HEK293 (cell line): Measurements from ENCODE around the gene CAPN10.

Experiments
- TCF7L2 ChIP-seq: IDR thresholded peaks from 2 replicates; pipeline ENCODE4 v1.6.1; 2011; ENCODE audit warnings: low read depth, mild to moderate bottlenecking, inconsistent platforms, low read length, moderate library complexity, borderline replicate concordance
- YY1 ChIP-seq: fragments of 450-650 bp; formaldehyde crosslinking; IDR thresholded peaks from 2 replicates; pipeline ENCODE4 v1.5.1; 2018; ENCODE audit warnings: missing biosample characterization, missing genetic modification characterization
- ZBTB8A ChIP-seq: fragments of 450-650 bp; formaldehyde crosslinking; IDR thresholded peaks from 2 replicates; pipeline ENCODE4 v1.5.1; 2016; ENCODE audit warnings: missing biosample characterization, missing genetic modification characterization
- ZEB2 ChIP-seq: fragments of 450-650 bp; formaldehyde crosslinking; IDR thresholded peaks from 2 replicates; pipeline ENCODE4 v1.5.1; 2016; ENCODE audit warnings: missing biosample characterization, missing genetic modification characterization
- ZNF138 ChIP-seq: fragments of 450-650 bp; formaldehyde crosslinking; IDR thresholded peaks from 2 replicates; pipeline ENCODE4 v1.5.1; 2016; ENCODE audit warnings: missing biosample characterization, missing genetic modification characterization, borderline replicate concordance
- ZNF239 ChIP-seq: fragments of 450-650 bp; formaldehyde crosslinking; IDR thresholded peaks from 2 replicates; pipeline ENCODE4 v1.5.1; 2016; ENCODE audit warnings: missing biosample characterization, missing genetic modification characterization
- ZNF341 ChIP-seq: fragments of 450-650 bp; formaldehyde crosslinking; IDR thresholded peaks from 2 replicates; pipeline ENCODE4; 2016; ENCODE audit warnings: low read depth, missing biosample characterization, missing genetic modification characterization
- ZNF658 ChIP-seq: fragments of 450-650 bp; formaldehyde crosslinking; IDR thresholded peaks from 2 replicates; pipeline ENCODE4; 2016; ENCODE audit warnings: missing biosample characterization, missing genetic modification characterization
- ZNF76 ChIP-seq: fragments of 450-650 bp; formaldehyde crosslinking; IDR thresholded peaks from 2 replicates; pipeline ENCODE4; 2016; ENCODE audit warnings: low read depth, missing biosample characterization, missing genetic modification characterization, borderline replicate concordance
- TF ChIP-seq, protein P1 (sequence below): fragments of 450-650 bp; formaldehyde crosslinking; IDR thresholded peaks from 2 replicates; pipeline ENCODE4 v1.5.1; 2016; ENCODE audit warnings: missing biosample characterization, missing genetic modification characterization
- TF ChIP-seq, protein P2 (sequence below): fragments of 450-650 bp; formaldehyde crosslinking; IDR thresholded peaks from 2 replicates; pipeline ENCODE4 v1.5.1; 2016; ENCODE audit warnings: missing biosample characterization, missing genetic modification characterization
- TF ChIP-seq, protein P3 (sequence below): fragments of 450-650 bp; formaldehyde crosslinking; IDR thresholded peaks from 2 replicates; pipeline ENCODE4 v1.5.1; 2016; ENCODE audit warnings: missing biosample characterization, missing genetic modification characterization
- TF ChIP-seq, protein P4 (sequence below): IDR thresholded peaks from 2 replicates; pipeline ENCODE4 v1.6.1; 2011; ENCODE audit warnings: mild to moderate bottlenecking, low read depth, low read length, borderline replicate concordance
- TF ChIP-seq, protein P5 (sequence below): fragments of 450-650 bp; formaldehyde crosslinking; optimal IDR thresholded peaks from 2 replicates; pipeline ENCODE3; 2016; ENCODE audit warnings: missing biosample characterization, mild to moderate bottlenecking, missing genetic modification characterization

DNA sequence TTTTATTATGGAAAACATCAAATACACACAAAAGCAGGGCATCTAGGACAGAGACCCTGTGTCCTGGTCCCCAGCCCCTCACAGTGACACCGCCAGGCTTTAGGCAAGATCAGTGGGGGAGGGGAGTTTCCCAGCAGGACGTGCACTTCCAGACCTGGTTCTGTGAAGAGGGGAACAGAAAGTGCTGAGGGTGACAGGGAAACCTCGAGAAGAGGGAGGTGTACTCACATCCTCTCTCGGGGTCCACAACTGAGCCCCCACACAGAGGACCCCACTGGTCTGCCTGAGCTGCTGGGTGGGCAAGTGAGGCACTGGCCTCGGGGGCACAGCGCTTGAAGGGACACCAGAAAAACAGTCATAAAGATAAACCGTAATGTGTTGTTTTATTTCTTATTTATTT lies 34.3 kb downstream of the CAPN10 start:
- TF ChIP-seq YY1 (tag by site-specific recombination) (no peak), ZNF76 (tag by site-specific recombination) (no peak), ZNF341 (tag by site-specific recombination) (no peak), ZEB2 (tag by site-specific recombination) (no peak), ZNF138 (tag by site-specific recombination) (no peak), ZNF239 (tag by site-specific recombination) (no peak), ZBTB8A (tag by site-specific recombination) (no peak), TCF7L2 (no peak), ZNF658 (tag by site-specific recombination) (no peak)
- TF ChIP-seq, protein P1, sequence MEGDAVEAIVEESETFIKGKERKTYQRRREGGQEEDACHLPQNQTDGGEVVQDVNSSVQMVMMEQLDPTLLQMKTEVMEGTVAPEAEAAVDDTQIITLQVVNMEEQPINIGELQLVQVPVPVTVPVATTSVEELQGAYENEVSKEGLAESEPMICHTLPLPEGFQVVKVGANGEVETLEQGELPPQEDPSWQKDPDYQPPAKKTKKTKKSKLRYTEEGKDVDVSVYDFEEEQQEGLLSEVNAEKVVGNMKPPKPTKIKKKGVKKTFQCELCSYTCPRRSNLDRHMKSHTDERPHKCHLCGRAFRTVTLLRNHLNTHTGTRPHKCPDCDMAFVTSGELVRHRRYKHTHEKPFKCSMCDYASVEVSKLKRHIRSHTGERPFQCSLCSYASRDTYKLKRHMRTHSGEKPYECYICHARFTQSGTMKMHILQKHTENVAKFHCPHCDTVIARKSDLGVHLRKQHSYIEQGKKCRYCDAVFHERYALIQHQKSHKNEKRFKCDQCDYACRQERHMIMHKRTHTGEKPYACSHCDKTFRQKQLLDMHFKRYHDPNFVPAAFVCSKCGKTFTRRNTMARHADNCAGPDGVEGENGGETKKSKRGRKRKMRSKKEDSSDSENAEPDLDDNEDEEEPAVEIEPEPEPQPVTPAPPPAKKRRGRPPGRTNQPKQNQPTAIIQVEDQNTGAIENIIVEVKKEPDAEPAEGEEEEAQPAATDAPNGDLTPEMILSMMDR (tag by site-specific recombination), result no peak
- TF ChIP-seq, protein P2, sequence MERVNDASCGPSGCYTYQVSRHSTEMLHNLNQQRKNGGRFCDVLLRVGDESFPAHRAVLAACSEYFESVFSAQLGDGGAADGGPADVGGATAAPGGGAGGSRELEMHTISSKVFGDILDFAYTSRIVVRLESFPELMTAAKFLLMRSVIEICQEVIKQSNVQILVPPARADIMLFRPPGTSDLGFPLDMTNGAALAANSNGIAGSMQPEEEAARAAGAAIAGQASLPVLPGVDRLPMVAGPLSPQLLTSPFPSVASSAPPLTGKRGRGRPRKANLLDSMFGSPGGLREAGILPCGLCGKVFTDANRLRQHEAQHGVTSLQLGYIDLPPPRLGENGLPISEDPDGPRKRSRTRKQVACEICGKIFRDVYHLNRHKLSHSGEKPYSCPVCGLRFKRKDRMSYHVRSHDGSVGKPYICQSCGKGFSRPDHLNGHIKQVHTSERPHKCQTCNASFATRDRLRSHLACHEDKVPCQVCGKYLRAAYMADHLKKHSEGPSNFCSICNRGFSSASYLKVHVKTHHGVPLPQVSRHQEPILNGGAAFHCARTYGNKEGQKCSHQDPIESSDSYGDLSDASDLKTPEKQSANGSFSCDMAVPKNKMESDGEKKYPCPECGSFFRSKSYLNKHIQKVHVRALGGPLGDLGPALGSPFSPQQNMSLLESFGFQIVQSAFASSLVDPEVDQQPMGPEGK (tag by site-specific recombination), result no peak
- TF ChIP-seq, protein P3, sequence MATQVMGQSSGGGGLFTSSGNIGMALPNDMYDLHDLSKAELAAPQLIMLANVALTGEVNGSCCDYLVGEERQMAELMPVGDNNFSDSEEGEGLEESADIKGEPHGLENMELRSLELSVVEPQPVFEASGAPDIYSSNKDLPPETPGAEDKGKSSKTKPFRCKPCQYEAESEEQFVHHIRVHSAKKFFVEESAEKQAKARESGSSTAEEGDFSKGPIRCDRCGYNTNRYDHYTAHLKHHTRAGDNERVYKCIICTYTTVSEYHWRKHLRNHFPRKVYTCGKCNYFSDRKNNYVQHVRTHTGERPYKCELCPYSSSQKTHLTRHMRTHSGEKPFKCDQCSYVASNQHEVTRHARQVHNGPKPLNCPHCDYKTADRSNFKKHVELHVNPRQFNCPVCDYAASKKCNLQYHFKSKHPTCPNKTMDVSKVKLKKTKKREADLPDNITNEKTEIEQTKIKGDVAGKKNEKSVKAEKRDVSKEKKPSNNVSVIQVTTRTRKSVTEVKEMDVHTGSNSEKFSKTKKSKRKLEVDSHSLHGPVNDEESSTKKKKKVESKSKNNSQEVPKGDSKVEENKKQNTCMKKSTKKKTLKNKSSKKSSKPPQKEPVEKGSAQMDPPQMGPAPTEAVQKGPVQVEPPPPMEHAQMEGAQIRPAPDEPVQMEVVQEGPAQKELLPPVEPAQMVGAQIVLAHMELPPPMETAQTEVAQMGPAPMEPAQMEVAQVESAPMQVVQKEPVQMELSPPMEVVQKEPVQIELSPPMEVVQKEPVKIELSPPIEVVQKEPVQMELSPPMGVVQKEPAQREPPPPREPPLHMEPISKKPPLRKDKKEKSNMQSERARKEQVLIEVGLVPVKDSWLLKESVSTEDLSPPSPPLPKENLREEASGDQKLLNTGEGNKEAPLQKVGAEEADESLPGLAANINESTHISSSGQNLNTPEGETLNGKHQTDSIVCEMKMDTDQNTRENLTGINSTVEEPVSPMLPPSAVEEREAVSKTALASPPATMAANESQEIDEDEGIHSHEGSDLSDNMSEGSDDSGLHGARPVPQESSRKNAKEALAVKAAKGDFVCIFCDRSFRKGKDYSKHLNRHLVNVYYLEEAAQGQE (tag by site-specific recombination), result no peak
- TF ChIP-seq, protein P4, sequence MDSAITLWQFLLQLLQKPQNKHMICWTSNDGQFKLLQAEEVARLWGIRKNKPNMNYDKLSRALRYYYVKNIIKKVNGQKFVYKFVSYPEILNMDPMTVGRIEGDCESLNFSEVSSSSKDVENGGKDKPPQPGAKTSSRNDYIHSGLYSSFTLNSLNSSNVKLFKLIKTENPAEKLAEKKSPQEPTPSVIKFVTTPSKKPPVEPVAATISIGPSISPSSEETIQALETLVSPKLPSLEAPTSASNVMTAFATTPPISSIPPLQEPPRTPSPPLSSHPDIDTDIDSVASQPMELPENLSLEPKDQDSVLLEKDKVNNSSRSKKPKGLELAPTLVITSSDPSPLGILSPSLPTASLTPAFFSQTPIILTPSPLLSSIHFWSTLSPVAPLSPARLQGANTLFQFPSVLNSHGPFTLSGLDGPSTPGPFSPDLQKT, result no peak
- TF ChIP-seq, protein P5, sequence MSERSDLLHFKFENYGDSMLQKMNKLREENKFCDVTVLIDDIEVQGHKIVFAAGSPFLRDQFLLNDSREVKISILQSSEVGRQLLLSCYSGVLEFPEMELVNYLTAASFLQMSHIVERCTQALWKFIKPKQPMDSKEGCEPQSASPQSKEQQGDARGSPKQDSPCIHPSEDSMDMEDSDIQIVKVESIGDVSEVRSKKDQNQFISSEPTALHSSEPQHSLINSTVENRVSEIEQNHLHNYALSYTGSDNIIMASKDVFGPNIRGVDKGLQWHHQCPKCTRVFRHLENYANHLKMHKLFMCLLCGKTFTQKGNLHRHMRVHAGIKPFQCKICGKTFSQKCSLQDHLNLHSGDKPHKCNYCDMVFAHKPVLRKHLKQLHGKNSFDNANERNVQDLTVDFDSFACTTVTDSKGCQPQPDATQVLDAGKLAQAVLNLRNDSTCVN, result no peak
